Erythroblast (primary cell): ENCODE data around the gene HRAS.

Experiments
- DNase-seq, 2 experiments: peaks; one replicate each; lab custom pipeline; 2025; lab: John Stamatoyannopoulos, UW
- GATA1 ChIP-seq: IDR thresholded peaks from 2 replicates; pipeline ENCODE4 v1.6.1; 2011; ENCODE audit warnings: low read depth, mild to moderate bottlenecking, control low read depth, low read length, moderate library complexity
- POLR2A ChIP-seq: IDR thresholded peaks from 2 replicates; pipeline ENCODE4 v1.6.1; 2011; ENCODE audit warnings: mild to moderate bottlenecking, low read length

HRAS gene

GRCh38 chr11:553988-554340 lies 18.6 kb upstream of the HRAS start:
- DNase-seq: no peak
- TF ChIP-seq POLR2A (no peak), GATA1 (no peak)

GRCh38 chr11:553083-553987 lies 18.0 kb upstream of the HRAS start:
- no peak for DNase-seq
- TF ChIP-seq GATA1 (no peak), POLR2A (no peak)

- no peak for TF ChIP-seq GATA1
- TF ChIP-seq POLR2A: no peak
- DNase-seq: peak; percentile 50 to 80
Measured at GRCh38 chr11:551596-551995, 16.2 kb upstream of the HRAS start.

GRCh38 chr11:551131-551530 lies 15.8 kb upstream of the HRAS start:
- TF ChIP-seq POLR2A: no peak
- TF ChIP-seq GATA1: no peak
- DNase-seq: no peak

- TF ChIP-seq POLR2A (no peak), GATA1 (no peak)
- DNase-seq: no peak
Measured at GRCh38 chr11:550746-551085, 15.3 kb upstream of the HRAS start.

GRCh38 chr11:550021-550745 lies 14.8 kb upstream of the HRAS start:
- TF ChIP-seq GATA1 (no peak), POLR2A (no peak)
- no peak for DNase-seq

GRCh38 chr11:548700-549603 lies 13.6 kb upstream of the HRAS start:
- DNase-seq: no peak
- TF ChIP-seq GATA1 (no peak), POLR2A (no peak)

GRCh38 chr11:545171-545570 lies 9.8 kb upstream of the HRAS start:
- TF ChIP-seq GATA1 (no peak), POLR2A (no peak)
- DNase-seq: no peak

GRCh38 chr11:544817-545166 lies 9.4 kb upstream of the HRAS start:
- TF ChIP-seq GATA1 (no peak), POLR2A (no peak)
- DNase-seq: no peak

GRCh38 chr11:541433-541885 lies 6.1 kb upstream of the HRAS start:
- DNase-seq: no peak

GRCh38 chr11:540583-541432 lies 5.4 kb upstream of the HRAS start:
- TF ChIP-seq POLR2A (no peak), GATA1 (no peak)
- DNase-seq: no peak

More at GRCh38 chr11:541433-541885, 6.1 kb upstream of the HRAS start:
- no peak for TF ChIP-seq POLR2A
- no peak for TF ChIP-seq GATA1

- DNase-seq: no peak
- TF ChIP-seq GATA1 (no peak), POLR2A (no peak)
Measured at GRCh38 chr11:539971-540481, 4.7 kb upstream of the HRAS start.

- TF ChIP-seq GATA1 (no peak), POLR2A (no peak)
- DNase-seq: no peak
Measured at GRCh38 chr11:538431-539051, 3.2 kb upstream of the HRAS start.
